HG03108 (cell line): ENCODE measurements around the gene ISG15.
"Not testable (repeated sequence)": the region's sequence is repeated elsewhere in the genome, so short reads cannot be mapped to it uniquely, and the experiment has no call there.

Experiments
- ATAC-seq: cut with Tn5 transposase; IDR thresholded peaks from one replicate; pipeline ENCODE4 v1.9.1; 2021; ENCODE audit warnings: moderate library complexity; ENCODE audit not compliant: unreplicated experiment

The ISG15 gene

DNA sequence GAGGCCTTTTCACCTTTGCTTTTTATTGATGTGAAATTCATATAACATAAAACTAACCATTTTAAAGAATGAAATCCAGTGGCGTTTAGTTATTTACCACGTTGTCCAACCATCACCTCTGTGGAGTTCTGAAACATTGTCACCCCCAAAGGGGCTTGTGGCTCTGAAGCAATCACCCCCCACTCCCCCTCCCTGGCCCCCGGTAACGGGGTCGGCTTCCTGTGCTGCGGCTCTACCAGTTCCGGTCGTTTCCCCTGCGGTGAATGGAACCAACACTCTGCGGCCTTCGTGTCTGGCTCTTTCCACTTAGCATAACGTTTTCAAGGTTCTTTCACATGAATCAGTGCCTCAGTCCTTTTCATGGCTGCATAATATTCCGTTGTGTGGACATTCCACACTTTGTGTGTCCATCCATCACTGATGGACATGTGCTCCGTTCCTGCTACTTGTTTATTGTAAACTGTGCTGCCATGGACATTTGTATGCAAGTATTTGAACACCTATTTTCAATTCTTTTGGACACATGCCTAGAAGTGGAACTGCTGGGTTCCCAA is 1.8 kb upstream of the ISG15 start:
- no peak for ATAC-seq

DNA sequence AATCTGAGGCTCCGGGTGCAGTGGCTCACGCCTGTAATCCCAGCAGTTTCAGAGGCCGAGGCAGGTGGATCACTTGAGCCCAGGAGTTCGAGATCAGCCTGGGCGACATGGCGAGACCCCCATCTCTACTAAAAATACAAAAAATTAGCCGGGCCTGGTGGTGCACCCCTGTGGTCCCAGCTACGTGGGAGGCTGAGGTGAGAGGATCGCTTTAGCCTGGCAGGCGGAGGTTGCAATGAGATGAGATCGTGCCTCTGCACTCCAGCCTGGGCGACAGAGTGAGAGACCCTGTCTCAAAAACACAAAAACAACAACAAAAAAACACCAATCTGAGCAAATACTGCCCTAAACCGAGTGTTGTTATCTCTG is 577 bp upstream of the ISG15 start:
- not testable (repeated sequence) for ATAC-seq

DNA sequence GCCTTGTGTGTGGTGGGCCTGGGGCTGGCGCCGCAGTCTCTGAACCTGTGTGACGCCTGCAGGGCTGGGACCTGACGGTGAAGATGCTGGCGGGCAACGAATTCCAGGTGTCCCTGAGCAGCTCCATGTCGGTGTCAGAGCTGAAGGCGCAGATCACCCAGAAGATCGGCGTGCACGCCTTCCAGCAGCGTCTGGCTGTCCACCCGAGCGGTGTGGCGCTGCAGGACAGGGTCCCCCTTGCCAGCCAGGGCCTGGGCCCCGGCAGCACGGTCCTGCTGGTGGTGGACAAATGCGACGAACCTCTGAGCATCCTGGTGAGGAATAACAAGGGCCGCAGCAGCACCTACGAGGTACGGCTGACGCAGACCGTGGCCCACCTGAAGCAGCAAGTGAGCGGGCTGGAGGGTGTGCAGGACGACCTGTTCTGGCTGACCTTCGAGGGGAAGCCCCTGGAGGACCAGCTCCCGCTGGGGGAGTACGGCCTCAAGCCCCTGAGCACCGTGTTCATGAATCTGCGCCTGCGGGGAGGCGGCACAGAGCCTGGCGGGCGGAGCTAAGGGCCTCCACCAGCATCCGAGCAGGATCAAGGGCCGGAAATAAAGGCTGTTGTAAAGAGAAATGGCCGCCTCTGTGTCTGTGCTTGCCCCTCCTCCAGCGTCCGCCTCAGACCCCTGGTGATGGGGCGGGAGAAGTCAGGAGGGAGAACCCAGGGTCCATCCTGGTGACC is 788 bp downstream of the ISG15 start:
- ATAC-seq = no peak

DNA sequence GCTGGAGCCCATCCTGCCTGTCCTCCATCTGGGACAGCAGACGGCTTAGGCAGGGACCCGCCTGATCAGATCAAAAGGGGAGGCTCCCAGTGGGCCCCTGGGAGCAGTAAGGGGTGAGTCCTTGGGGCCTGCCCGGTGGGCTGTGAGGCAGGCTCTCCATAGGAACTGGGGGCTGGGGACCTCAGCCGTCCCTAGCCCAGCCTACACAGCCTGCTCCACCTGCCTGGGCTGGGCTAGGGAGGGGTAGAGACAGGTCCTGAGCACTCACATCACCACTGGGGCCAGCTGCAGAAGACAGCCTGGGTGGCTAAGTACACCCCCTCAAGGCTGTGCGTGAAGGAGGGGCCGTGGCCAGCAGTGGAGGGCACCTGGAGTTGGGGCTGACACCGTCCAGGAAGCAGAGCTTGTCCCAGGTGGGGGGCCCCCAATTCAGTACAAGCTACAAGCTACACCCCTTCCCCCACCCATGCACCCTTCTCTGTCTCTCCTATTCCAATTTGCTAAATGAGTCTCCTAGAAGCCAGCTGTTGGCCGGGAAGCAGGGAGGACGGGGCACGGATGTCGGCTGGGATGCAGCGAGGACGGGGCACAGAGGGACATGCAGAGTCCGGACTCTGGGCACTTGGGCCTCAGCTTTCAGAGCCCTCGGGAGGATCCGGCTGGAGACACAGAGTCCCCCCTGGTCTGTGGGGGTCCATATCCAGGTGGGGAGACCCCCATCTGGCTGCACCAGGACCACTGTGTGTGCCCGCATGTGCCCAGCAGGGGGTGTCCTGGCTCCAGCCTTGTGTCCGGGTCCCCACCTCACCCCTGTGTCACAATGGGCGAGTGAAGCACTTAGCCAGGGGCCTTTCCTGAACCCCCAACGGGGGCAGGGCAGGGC is 1.7 kb downstream of the ISG15 start:
- ATAC-seq = no peak

DNA sequence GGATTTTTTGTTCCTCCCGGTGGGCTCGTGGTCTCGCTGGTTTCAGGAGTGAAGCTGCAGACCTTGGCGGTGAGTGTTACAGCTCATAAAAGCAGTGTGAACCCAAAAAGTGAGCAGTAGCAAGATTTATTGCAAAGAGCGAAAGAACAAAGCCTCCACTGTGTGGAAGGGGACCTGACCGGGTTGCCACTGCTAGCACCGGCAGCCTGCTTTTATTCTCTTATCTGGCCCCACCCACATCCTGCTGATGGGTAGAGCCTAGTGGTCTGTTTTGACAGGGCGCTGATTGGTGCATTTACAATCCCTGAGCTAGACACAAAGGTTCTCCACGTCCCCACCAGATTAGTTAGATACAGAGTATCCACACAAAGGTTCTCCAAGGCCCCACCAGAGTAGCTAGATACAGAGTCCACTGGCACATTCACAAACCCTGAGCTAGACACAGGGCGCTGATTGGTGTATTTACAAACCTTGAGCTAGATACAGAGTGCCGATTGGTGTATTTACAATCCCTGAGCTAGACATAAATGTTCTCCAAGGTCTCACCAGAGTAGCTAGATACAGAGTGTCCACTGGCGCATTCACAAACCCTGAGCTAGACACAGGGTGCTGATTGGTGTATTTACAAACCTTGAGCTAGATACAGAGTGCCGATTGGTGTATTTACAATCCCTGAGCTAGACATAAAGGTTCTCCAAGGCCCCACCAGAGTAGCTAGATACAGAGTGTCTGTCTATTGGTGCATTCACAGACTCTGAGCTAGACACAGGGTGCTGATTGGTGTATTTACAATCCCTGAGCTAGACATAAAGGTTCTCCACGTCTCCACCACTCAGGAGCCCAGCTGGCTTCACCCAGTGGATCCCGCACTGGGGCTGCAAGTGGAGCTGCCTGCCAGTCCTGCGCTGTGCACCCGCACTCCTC is 4.4 kb downstream of the ISG15 start:
- ATAC-seq = not testable (repeated sequence)

DNA sequence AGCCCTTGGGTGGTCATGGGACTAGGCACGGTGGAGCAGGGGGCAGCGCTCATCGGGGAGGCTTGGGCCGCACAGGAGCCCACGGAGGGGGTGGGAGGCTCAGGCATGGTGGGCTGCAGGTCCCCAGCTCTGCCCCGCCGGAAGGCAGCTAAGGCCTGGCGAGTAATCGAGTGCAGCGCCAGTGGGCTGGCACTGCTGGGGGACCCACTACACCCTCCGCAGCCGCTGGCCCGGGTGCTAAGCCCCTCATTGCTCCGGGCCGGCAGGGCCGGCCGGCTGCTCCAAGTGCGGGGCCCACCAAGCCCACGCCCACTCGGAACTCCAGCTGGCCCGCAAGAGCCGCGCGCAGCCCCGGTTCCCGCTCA is 5.0 kb downstream of the ISG15 start:
- ATAC-seq = not testable (repeated sequence)

DNA sequence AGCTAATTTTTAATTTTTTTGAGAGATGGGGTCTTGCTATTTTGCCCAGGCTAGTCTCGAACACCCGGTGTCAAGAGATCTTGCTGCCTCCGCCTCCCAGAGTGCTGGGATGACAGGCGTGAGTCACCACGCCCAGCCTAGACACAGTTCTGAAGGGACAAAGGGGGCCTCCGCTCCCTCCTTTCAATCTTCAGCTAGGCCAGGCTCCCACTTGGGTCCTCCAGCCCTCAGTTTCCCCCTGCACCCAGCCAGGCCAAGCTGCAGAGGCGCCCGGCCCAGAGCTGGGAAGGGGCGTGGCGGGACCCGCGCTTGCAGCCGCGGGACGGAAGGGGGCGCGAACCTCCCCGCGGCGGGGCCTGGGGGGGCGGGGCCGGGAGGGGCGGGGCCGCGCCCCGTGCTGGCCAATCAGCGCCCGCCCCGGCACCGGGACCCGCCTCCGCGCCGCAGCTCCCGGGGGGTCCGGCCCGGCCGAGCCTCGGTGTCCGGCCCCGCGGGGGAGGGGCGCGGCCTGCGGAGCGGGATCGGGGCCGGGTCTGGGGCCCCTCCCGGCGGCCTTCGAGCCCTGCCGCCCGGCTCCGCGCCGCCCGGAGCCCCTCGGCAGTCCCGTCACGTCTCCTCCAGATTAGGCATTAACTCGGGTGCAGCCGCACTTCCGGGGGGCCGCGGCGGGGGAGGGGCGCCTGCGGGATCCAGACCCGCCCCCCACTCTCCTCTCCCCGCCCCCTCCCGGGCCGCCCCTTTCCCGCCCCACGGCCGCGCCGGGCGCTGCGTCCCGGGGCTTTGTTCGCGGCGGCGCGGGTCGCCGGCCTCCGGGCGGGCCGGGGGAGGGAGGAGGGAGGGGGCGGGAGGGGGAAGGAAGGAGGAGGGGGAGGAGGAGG is 6.1 kb downstream of the ISG15 start:
- peak; percentile 64 for ATAC-seq

DNA sequence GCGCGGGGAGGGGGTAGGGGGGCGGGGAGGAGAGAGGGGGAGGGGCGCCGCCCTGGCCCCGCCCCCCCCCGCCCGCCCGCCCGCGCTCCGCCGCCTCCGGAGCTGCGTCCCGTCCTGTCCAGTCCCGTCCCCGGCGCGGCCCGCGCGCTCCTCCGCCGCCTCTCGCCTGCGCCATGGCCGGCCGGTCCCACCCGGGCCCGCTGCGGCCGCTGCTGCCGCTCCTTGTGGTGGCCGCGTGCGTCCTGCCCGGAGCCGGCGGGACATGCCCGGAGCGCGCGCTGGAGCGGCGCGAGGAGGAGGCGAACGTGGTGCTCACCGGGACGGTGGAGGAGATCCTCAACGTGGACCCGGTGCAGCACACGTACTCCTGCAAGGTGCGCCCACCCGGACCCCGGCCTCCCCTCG is 6.7 kb downstream of the ISG15 start, which contains the start of gene AGRN:
Gene AGRN, plus strand, starts transcription at position 121 of the 405 bp plus-strand sequence. Its CDS starts 53 bp downstream, at position 174.
- peak; percentile 27 for ATAC-seq

DNA sequence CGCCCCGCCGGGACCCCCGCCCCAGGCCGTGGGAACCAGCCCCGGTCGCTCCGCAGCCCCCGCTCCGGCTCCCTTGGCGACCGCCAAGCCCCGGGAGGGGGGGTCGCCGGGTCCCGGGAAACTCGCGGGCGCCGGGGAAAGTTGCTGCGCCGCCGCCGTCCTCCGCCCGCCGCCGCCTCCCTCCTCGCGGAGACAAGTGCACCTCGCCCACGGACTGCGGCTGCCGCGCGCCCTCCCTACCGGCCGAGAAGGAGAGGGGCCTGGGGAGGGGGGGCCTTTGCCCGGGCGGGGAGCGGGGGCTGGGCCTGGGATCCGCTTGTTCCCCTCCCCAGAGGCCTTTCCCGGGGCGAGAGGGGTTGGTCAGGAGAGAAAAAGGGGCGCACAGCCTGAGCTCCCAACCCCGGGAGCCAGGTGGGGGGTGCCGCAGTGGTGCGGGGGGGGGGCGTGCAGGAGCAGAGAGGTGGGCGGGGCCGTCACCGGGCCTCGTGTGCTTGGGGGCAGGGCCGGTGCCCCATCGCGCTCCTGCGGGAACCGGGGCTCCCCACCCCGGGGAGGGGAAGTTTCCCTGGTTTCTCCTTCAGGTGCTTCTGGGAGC is 7.2 kb downstream of the ISG15 start:
- ATAC-seq = no peak

DNA sequence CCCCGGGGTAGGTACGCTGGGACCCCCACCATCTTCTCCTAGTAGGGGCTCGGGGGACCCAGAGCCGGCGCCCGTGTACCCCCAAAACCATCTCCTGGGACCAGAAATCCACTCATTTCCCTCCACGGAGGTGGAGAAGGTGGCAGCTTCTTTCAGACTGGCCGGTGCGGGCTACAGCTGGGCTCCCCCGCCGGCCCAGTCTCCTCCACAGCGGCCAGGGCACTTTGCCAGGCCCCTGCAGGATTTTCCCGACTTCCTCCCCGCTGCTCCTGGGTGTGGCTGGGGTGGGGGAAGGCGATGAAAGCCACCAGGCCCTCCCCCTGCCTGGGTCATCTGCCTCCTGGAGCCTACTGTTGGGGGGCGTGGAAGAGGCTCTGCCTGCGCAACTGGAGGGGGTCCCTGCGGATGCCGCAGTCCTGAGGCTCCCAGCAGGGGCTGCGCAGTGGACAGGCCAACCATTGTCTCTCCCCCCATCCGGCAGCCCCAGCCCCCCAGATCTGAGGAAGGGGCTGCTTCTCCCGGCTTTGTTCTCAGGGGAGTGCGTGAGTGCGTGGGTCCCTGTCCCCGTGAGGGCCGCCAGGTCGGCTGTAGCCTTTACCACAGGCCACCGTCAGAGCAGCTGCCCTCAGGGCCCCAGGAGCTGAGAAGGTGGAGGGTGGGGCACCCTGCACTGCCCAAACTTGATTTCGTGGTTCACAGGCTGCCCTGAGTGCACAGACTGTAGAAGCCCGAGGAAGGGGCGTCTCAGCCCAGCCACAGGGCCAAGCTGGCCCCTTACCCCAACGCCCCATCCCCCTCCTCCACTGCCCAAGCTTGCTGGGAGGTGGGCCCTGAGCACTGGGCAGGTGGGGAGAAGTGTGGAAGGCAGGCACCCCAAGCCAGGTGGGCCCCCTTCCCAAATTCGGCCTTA is 8.0 kb downstream of the ISG15 start:
- no peak for ATAC-seq

DNA sequence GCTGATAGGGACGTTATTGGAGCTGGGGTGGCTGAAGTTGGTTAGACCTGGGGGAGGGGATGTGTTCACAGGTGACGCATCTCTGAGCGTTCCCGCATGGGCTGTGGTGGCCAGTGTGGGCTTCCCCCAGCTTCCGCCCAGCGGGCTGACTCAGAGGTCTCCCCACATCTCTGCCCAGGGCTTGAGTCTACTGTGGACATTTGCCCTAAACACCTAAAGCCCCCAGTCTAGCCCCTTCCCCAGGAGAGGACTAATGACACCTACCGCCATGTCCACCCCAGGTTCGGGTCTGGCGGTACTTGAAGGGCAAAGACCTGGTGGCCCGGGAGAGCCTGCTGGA is 8.6 kb downstream of the ISG15 start:
- no peak for ATAC-seq

DNA sequence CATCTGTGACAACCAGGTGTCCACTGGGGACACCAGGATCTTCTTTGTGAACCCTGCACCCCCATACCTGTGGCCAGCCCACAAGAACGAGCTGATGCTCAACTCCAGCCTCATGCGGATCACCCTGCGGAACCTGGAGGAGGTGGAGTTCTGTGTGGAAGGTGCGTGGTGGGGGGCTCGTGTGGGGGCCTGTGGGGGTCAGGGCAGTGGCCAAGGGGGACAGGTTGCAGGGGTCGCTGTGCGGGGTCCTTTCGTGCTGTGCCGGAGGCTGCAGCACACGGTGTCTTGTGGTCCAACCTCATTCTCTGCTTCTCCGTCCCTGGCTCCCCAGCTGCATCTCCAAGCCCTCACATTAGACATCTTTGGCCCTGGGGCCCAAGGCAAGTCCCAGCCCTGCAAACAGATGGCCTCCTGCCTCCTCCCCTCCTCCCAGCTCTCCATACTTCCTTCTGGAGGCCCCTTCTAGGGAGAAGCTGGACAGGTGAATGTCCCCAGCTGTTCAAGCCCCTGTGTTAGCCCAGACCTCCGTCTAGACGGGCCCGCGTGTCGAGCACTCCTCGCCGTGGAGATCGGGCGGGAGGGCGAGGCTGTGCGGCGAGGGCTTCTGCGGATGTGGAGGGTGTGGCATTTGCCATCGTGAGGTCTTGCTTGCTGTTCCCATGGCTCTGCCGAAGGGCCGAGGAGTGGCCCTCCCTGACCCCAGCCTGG is 9.2 kb downstream of the ISG15 start:
- no peak for ATAC-seq

DNA sequence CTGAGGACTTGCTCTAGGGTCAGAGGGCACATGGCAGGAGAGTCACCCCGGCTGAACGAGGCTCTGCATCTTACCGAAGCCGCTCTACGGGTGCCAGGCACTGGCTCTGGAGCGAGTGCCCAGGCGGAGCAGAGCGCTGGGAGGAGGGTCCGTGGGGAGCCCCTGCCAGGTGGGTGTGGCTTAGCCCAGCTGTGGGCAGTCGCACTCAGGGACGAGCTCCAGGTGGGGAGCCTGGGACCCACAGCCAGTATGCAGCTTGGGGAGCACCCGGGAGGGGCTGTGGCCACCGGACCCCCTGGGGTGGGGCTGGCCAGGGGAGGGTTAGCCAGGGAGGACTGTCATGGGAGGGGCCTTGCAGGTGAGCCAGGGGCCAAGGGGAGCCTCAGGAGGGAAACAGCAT is 10.4 kb downstream of the ISG15 start:
- ATAC-seq = no peak

DNA sequence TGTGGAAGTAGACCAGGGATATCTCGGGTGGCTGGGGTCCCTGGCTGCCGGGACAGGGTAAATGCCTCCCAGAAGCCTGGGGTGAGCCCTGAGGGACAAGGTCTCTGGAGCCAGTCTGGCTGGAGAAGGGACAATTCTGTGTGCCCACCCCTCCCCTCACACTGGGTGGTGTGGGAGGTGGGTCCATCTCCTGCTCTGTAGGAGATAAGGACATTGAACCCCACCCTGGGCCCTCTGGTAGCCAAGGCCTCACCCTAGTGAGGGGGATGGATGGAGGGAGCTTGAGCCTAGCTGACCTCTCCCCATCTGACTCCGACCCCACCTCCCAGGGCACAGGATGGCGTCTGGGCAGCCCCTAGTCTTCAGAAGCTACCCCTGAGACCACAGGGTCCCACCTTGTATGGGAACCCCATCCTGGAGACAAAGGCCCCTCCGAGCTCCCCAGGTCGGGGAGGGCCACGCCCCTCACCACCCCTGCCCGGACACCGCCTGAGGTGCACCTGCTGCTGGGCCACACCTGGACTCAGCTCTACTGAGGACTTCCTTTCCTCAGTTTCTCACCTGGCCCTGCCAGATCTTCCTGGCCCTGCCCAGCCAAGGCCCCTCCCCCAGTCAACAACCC is 11.0 kb downstream of the ISG15 start:
- no peak for ATAC-seq

DNA sequence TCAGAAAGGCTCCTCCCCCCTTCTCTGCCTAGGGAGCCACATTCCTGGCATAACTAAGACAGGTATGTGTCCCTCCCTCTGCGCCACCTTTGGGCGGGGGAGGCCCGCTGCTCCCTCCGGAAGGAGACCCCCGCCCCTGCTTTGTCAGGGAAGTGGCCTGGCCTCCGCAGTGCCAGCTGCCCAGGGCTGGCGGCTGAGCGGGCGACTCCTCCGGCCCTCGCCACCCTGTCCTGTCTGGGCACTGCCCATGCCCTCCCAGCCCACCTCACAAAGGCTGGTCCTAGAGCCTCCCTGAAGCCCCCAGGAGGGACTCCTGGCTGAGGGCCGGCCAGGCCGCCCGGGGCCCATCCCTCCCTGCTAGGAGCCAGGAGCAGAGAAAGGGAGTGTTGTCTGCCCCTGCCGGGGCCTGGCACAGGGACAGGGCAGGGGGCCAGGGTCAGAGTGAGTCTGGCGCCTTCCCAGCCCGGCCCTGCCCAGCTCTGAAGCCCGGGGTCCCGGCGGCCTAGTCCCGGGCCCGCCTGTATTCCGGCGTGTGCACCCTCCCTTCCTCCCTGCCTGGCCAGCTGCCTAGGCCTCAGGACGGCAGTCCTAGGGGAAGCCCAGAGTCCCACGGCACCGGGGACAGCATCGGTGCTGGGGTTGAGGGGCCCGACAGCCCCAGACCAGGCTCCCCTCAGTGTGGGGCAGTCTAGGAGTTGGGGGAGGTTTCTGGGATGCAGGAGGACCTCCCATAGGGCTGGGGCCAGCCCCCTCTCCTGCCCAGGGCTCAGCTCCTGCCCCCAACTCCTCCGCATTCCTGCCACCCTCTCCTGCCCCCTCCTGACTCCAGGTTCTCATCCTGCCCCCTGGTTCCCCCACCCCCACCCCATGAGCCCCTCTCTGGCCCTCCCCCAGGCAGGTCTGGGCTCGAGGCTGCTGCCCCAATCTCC is 11.7 kb downstream of the ISG15 start:
- no peak for ATAC-seq

DNA sequence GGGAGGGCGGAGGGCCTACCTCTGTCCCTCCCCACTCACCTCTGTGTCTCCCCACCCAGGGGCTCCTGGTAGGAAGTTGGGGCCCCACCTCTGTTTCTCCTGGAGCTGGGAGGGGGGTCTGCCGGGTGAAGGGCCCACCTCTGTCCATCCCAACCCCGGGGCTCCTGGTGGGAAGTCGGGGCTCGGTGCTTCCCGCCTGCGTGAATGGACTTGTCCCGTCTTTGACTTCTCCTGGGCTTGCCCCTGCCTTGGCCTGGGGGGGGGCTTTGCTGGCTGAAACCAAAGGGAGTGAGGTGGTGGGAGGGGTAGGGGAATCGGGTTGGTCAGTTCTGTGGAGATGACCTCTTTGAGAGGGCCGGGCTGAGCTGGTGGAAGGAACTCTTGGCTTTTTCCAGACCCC is 12.4 kb downstream of the ISG15 start:
- no peak for ATAC-seq
